ENCODE measurements around the gene FGD6. TPM values are rescaled to one million over a fixed set of nuclear protein-coding genes. Genes with fewer than 3 reads are reported as not detected.

FGD6 gene
- total and polyA plus RNA-seq, 2 experiments from 2014 or later, result 12.9 to 32.4 TPM

- no peak for DNase-seq (ENCODE audit: low spot score)
- TF ChIP-seq REST (IDR thresholded peaks at IDR 0.05; ENCODE audit: unreplicated experiment) (no peak), CTCF (conservative IDR thresholded peaks at IDR 0.05; ENCODE audit: low read depth in 2 of 2) (no peak), ZNF114 (CRISPR knock-in tag; IDR thresholded peaks at IDR 0.05) (no peak), JUNB (IDR thresholded peaks at IDR 0.05; ENCODE audit: unreplicated experiment) (no peak), ZNF331 (CRISPR knock-in tag; IDR thresholded peaks at IDR 0.05; ENCODE audit: low read depth) (no peak), EZH2phosphoT487 (IDR thresholded peaks at IDR 0.05; ENCODE audit: unreplicated experiment) (no peak), STAT1 (IDR thresholded peaks at IDR 0.05; ENCODE audit: unreplicated experiment) (no peak), ETS1 (IDR thresholded peaks at IDR 0.05) (no peak), ZNF462 (CRISPR knock-in tag; IDR thresholded peaks at IDR 0.05) (no peak), POLR2AphosphoS5 (IDR thresholded peaks at IDR 0.05; ENCODE audit: low read depth) (no peak), EZH2 (IDR thresholded peaks at IDR 0.05; ENCODE audit: low read depth, unreplicated experiment) (no peak), CREB1 (CRISPR knock-in tag; IDR thresholded peaks at IDR 0.05; ENCODE audit: low read depth) (no peak)
Observed at GRCh38 chr12:95074766-95075165, 142.5 kb downstream of the FGD6 start.

More at GRCh38 chr12:95074766-95075165, 142.5 kb downstream of the FGD6 start:
- Mint-ChIP-seq H3K27me3 (ENCODE audit: insufficient read depth, low read depth, poor library complexity) (peaks cover 4% of the 10 kb centered on the region), H3K9me3 (no peaks in the 10 kb centered on the region), H3K27ac (no peak overlapping the region), H3K4me3 (no peak overlapping the region), H3K36me3 (ENCODE audit: low read depth) (no peaks in the 10 kb centered on the region; the same call in 2 of the 3 replicates), H3K4me1 (peaks cover 2% of the 10 kb centered on the region; the same call in 2 of the 3 replicates)
- H3K9me2 ChIP-seq (ENCODE audit: insufficient read depth), result no peaks in the 10 kb centered on the region
- no peak overlapping the region for H3K4me3 ChIP-seq
- H3K4me2 ChIP-seq, result no peak overlapping the region
- H3K4me1 ChIP-seq (ENCODE audit: insufficient read depth), result no peaks in the 10 kb centered on the region
- no peak for ATAC-seq
- no peak overlapping the region for H3K27ac ChIP-seq (ENCODE audit: low read depth)
- no peaks in the 10 kb centered on the region for H3K36me3 ChIP-seq (ENCODE audit: insufficient read depth)
- no peaks in the 10 kb centered on the region for H3K27me3 ChIP-seq (ENCODE audit: insufficient read depth)
- H2AFZ ChIP-seq, result no peak overlapping the region
- H3K79me2 ChIP-seq (replicated peaks; ENCODE audit: insufficient read depth), result peaks cover 31% of the 10 kb centered on the region
- H4K20me1 ChIP-seq (replicated peaks; ENCODE audit: insufficient read depth), result peaks cover 13% of the 10 kb centered on the region
- H3F3A ChIP-seq (replicated peaks; ENCODE audit: low read depth), result no peaks in the 10 kb centered on the region
